SK-N-MC (cell line): Measurements from ENCODE around the gene GHRL.

Source experiments
- DNase-seq: peaks from one replicate; pipeline ENCODE4 v3.0.0-alpha.2; 2011; ENCODE audit warnings: low read depth, low spot score
- H3K27ac ChIP-seq: fragments of 200-600 bp; sonication (generic); 2 replicates; pipeline ENCODE4 v1.5.1; 2016; ENCODE audit warnings: mixed run types
- H3K36me3 ChIP-seq: fragments of 200-600 bp; sonication (generic); 2 replicates; pipeline ENCODE4 v1.6.1; 2017; ENCODE audit warnings: antibody characterized with exemption, low read length, mixed read lengths; ENCODE audit not compliant: insufficient read depth
- H3K4me3 ChIP-seq: fragments of 200-600 bp; sonication (generic); 2 replicates; pipeline ENCODE4 v1.5.1; 2016
- H3K9ac ChIP-seq: fragments of 200-600 bp; sonication (generic); 2 replicates; pipeline ENCODE4 v1.8.0; 2017; ENCODE audit warnings: mixed run types, mixed read lengths; ENCODE audit not compliant: insufficient read length
- H3K9me3 ChIP-seq: fragments of 200-600 bp; sonication (generic); 2 replicates; pipeline ENCODE4 v1.6.1; 2017; ENCODE audit warnings: low read depth, mild to moderate bottlenecking, antibody characterized with exemption, low read length, moderate library complexity, mixed read lengths
- EZH2 ChIP-seq: fragments of 200-600 bp; sonication (generic); IDR thresholded peaks from one replicate; pipeline ENCODE4 v1.6.1; 2017; ENCODE audit warnings: antibody characterized with exemption
- FOXP2 ChIP-seq: optimal IDR thresholded peaks from 2 replicates; pipeline ENCODE3; 2011; ENCODE audit warnings: mild to moderate bottlenecking, moderate library complexity; ENCODE audit not compliant: insufficient read depth; ENCODE audit errors: extremely low read length, control extremely low read depth
- POLR2AphosphoS5 ChIP-seq: IDR thresholded peaks from 2 replicates; pipeline ENCODE4 v1.6.1; 2012; ENCODE audit warnings: mild to moderate bottlenecking, low read depth, low read length, borderline replicate concordance

Gene GHRL

GRCh38 chr3:10337323-10338163 is 44.8 kb upstream of the GHRL start:
- Histone ChIP-seq H3K4me3 (no peak overlapping the region), H3K36me3 (no peaks in the 10 kb centered on the region), H3K9me3 (no peaks in the 10 kb centered on the region), H3K9ac (no peak overlapping the region), H3K27ac (no peak overlapping the region)
- DNase-seq, result no peak
- TF ChIP-seq POLR2AphosphoS5 (no peak), FOXP2 (no peak), EZH2 (no peak)

GRCh38 chr3:10336761-10337160 is 44.0 kb upstream of the GHRL start:
- DNase-seq, result no peak
- Histone ChIP-seq H3K36me3 (no peaks in the 10 kb centered on the region), H3K4me3 (no peak overlapping the region), H3K9ac (no peak overlapping the region), H3K27ac (no peak overlapping the region), H3K9me3 (no peaks in the 10 kb centered on the region)
- TF ChIP-seq POLR2AphosphoS5 (no peak), FOXP2 (no peak), EZH2 (no peak)

- TF ChIP-seq POLR2AphosphoS5, result no peak
- DNase-seq, result no peak
- Histone ChIP-seq H3K27ac (no peak overlapping the region), H3K9ac (no peak overlapping the region), H3K36me3 (no peaks in the 10 kb centered on the region), H3K9me3 (no peaks in the 10 kb centered on the region), H3K4me3 (no peak overlapping the region)
Observed at GRCh38 chr3:10335871-10336622, 43.3 kb upstream of the GHRL start.

- Histone ChIP-seq H3K27ac (no peak overlapping the region), H3K9me3 (no peaks in the 10 kb centered on the region), H3K4me3 (no peak overlapping the region), H3K36me3 (no peaks in the 10 kb centered on the region), H3K9ac (no peak overlapping the region)
- no peak for DNase-seq
- TF ChIP-seq EZH2 (no peak), POLR2AphosphoS5 (no peak), FOXP2 (no peak)
Observed at GRCh38 chr3:10335190-10335738, 42.5 kb upstream of the GHRL start.

- no peak for DNase-seq
- TF ChIP-seq POLR2AphosphoS5 (no peak), EZH2 (no peak), FOXP2 (no peak)
- no peaks in the 10 kb centered on the region for H3K9me3 ChIP-seq
- no peak overlapping the region for H3K27ac ChIP-seq
- H3K36me3 ChIP-seq, result no peaks in the 10 kb centered on the region
- no peak overlapping the region for H3K9ac ChIP-seq
- H3K4me3 ChIP-seq, result no peak overlapping the region
Observed at GRCh38 chr3:10334459-10334858, 41.7 kb upstream of the GHRL start.

DNA sequence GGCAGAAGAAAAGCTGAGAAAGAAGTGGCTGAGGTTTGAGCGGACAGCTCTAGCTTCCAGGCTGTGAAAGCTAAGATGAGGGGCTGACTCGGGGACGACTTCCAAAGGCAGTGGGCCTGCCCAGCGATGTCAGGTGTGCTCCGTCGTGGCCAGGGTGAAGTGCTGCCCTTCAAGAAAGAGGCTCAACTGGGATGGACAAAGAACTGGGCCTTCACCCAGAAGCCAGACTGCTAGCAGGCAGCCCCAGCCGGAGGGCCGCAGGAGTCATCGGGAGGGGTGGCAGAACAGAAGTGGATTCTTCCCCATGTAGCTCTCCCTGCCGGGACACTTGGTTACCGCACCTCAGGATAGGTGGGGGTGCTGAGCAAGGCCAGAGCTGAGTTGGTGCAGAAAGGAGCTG is 41.3 kb upstream of the GHRL start:
- H3K9me3 ChIP-seq, result no peaks in the 10 kb centered on the region
- H3K9ac ChIP-seq, result no peak overlapping the region
- DNase-seq, result no peak
- H3K27ac ChIP-seq, result no peak overlapping the region
- H3K4me3 ChIP-seq, result no peak overlapping the region
- TF ChIP-seq POLR2AphosphoS5, result no peak
- no peaks in the 10 kb centered on the region for H3K36me3 ChIP-seq

DNA sequence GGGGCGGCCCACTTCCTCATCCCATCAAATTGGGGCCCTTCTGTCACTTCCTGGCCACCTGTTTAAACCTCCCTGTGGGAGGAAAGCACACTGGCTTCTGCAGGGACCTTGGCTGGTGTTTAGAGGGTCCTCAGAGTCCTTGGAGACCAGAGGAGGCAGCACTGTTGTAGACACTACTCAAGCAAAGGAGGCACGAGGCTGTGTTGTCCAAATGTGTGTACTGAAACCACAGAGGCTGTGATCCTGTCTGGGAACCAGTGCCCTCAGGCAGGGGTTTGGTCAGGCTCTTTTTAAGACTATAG is 40.6 kb upstream of the GHRL start:
- H3K36me3 ChIP-seq, result no peaks in the 10 kb centered on the region
- no peak overlapping the region for H3K9ac ChIP-seq
- no peaks in the 10 kb centered on the region for H3K9me3 ChIP-seq
- DNase-seq, result no peak
- TF ChIP-seq FOXP2 (no peak), EZH2 (no peak), POLR2AphosphoS5 (no peak)
- H3K4me3 ChIP-seq, result no peak overlapping the region
- H3K27ac ChIP-seq, result no peak overlapping the region

GRCh38 chr3:10332481-10333348 is 40.0 kb upstream of the GHRL start:
- TF ChIP-seq POLR2AphosphoS5 (no peak), EZH2 (no peak)
- no peaks in the 10 kb centered on the region for H3K36me3 ChIP-seq
- H3K4me3 ChIP-seq, result no peak overlapping the region
- no peak overlapping the region for H3K27ac ChIP-seq
- H3K9ac ChIP-seq, result no peak overlapping the region
- no peak for DNase-seq
- H3K9me3 ChIP-seq, result no peaks in the 10 kb centered on the region

GRCh38 chr3:10331320-10331719 is 38.6 kb upstream of the GHRL start:
- no peak overlapping the region for H3K9ac ChIP-seq
- H3K9me3 ChIP-seq, result no peaks in the 10 kb centered on the region
- no peak overlapping the region for H3K4me3 ChIP-seq
- no peak for TF ChIP-seq POLR2AphosphoS5
- no peak for TF ChIP-seq EZH2
- no peak for TF ChIP-seq FOXP2
- no peak overlapping the region for H3K27ac ChIP-seq
- DNase-seq, result no peak
- H3K36me3 ChIP-seq, result no peaks in the 10 kb centered on the region
